ENCODE results near the gene IL23A.

DNA sequence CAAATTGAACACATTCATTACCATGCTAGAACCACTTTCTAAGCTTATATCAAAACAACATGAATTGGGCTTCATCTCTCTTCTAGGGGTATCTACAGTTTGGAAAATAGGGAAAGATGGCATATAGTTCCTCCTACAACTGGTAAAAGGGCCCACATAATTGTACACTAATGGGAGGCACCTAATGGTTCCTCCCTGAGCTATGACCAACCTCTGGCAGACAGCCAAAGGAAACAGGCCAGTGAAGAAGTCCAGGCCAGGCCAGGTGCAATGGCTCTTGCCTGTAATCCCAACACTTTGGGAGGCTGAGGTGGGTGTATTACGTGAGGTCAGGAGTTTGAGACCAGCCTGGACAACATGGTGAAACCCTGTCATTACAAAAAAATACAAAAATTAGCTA, 47.2 kb downstream of the IL23A start:
- TF ChIP-seq, protein P1, sequence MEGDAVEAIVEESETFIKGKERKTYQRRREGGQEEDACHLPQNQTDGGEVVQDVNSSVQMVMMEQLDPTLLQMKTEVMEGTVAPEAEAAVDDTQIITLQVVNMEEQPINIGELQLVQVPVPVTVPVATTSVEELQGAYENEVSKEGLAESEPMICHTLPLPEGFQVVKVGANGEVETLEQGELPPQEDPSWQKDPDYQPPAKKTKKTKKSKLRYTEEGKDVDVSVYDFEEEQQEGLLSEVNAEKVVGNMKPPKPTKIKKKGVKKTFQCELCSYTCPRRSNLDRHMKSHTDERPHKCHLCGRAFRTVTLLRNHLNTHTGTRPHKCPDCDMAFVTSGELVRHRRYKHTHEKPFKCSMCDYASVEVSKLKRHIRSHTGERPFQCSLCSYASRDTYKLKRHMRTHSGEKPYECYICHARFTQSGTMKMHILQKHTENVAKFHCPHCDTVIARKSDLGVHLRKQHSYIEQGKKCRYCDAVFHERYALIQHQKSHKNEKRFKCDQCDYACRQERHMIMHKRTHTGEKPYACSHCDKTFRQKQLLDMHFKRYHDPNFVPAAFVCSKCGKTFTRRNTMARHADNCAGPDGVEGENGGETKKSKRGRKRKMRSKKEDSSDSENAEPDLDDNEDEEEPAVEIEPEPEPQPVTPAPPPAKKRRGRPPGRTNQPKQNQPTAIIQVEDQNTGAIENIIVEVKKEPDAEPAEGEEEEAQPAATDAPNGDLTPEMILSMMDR (IDR thresholded peaks at IDR 0.05): no peak
- no peak for TF ChIP-seq POLR2A (IDR thresholded peaks at IDR 0.05)

Data from thyroid gland (tissue), 4 donors.